SU-DHL-6 (cell line): ENCODE results near the gene NECAB2.

Experiments used
- H2AFZ ChIP-seq: fragments of 200-600 bp; sonication (generic); 2 replicates; pipeline ENCODE4 v1.6.1; 2014; ENCODE audit warnings: low read depth, mild to moderate bottlenecking, moderate library complexity, mixed read lengths, antibody characterized with exemption, low read length; ENCODE audit not compliant: severe bottlenecking
- H3F3A ChIP-seq: fragments of 200-600 bp; shearing (Covaris generic); 2 replicates; pipeline ENCODE4 v1.6.0; 2016; ENCODE audit warnings: antibody characterized with exemption, mild to moderate bottlenecking; ENCODE audit not compliant: insufficient read depth
- H3K27ac ChIP-seq: fragments of 200-600 bp; sonication (generic); 2 replicates; pipeline ENCODE4 v1.5.1; 2016; ENCODE audit warnings: low read depth, mild to moderate bottlenecking, low read length, moderate library complexity, mixed read lengths
- H3K27me3 ChIP-seq: fragments of 200-600 bp; sonication (generic), shearing (Covaris generic); 2 replicates; pipeline ENCODE4 v1.6.0; 2014; ENCODE audit warnings: mild to moderate bottlenecking, low read length
- H3K36me3 ChIP-seq: fragments of 200-600 bp; sonication (generic); 2 replicates; pipeline ENCODE4 v1.6.1; 2014; ENCODE audit warnings: mild to moderate bottlenecking, low read length, mixed read lengths
- H3K4me2 ChIP-seq: fragments of 300-600, 200-600 bp; shearing (Covaris generic), sonication (generic); 2 replicates; pipeline ENCODE4 v1.6.0; 2014; ENCODE audit warnings: low read length, low read depth, mild to moderate bottlenecking; ENCODE audit not compliant: poor library complexity, severe bottlenecking
- H3K4me3 ChIP-seq: fragments of 200-600 bp; sonication (generic); 2 replicates; pipeline ENCODE4 v1.5.1; 2014; ENCODE audit warnings: antibody characterized with exemption, low read length, mild to moderate bottlenecking, mixed read lengths; ENCODE audit not compliant: insufficient read depth, poor library complexity, severe bottlenecking
- H3K79me2 ChIP-seq: fragments of 200-600 bp; sonication (generic); 2 replicates; pipeline ENCODE4 v1.6.1; 2014; ENCODE audit warnings: mild to moderate bottlenecking, low read length, moderate library complexity; ENCODE audit not compliant: insufficient read depth
- H3K9ac ChIP-seq: fragments of 200-600 bp; sonication (generic); 2 replicates; pipeline ENCODE4 v1.7.0; 2014; ENCODE audit warnings: mild to moderate bottlenecking, low read length
- H3K9me2 ChIP-seq: fragments of 200-600 bp; sonication (generic); replicated peaks from 2 replicates; pipeline ENCODE4 v1.6.1; 2014; ENCODE audit warnings: low read length; ENCODE audit not compliant: insufficient read depth
- H3K9me3 ChIP-seq: fragments of 200-600 bp; sonication (generic); 2 replicates; pipeline ENCODE4 v1.6.1; 2014; ENCODE audit warnings: low read length, mixed read lengths; ENCODE audit not compliant: insufficient read depth
- H4K20me1 ChIP-seq: fragments of 200-600 bp; sonication (generic); 2 replicates; pipeline ENCODE4 v1.6.1; 2014; ENCODE audit warnings: low read depth, mild to moderate bottlenecking, antibody characterized with exemption, low read length, moderate library complexity, mixed read lengths
- EZH2phosphoT487 ChIP-seq: fragments of 200-600 bp; sonication (generic), shearing (Covaris generic); conservative IDR thresholded peaks from 2 replicates; pipeline ENCODE4 v1.6.1; 2018; ENCODE audit warnings: mild to moderate bottlenecking, antibody characterized with exemption, low read length, moderate library complexity, mixed read lengths
- TF ChIP-seq, protein P1 (sequence below): fragments of 200-600 bp; sonication (generic); IDR thresholded peaks from one replicate; pipeline ENCODE4 v1.5.1; 2017; ENCODE audit warnings: antibody characterized with exemption, mild to moderate bottlenecking, low read length, moderate library complexity; ENCODE audit not compliant: insufficient read depth, poor library complexity, severe bottlenecking

Gene NECAB2

DNA sequence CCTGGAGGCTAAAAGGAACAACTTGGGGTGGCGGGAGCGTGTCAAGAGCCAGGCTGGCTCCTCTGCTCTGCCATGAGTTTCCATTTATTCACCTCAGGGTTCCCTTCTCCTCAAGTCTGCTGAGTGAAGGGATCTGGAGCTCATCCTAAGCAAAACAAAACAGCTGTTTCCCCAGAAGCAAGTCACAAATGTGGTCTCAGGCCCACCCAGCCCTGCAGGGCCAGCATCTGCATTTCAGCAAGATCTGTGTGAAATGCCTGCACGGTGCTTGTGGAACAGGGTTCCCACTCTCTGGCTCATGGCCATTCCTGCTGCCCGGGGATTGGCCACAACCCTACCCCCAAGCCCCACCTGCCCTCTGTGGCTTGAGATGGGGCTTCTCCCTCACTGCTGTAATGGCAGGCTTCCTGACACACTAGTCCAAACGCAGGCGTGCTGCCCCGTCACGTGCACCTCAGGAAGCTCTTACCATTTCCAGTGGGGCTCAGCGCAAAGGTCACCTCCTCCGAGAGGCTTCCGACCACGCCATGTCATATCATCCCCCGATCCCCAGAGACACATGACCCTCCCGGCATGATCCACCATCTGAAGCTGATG is 72.3 kb downstream of the NECAB2 start:
- TF ChIP-seq, protein P1, sequence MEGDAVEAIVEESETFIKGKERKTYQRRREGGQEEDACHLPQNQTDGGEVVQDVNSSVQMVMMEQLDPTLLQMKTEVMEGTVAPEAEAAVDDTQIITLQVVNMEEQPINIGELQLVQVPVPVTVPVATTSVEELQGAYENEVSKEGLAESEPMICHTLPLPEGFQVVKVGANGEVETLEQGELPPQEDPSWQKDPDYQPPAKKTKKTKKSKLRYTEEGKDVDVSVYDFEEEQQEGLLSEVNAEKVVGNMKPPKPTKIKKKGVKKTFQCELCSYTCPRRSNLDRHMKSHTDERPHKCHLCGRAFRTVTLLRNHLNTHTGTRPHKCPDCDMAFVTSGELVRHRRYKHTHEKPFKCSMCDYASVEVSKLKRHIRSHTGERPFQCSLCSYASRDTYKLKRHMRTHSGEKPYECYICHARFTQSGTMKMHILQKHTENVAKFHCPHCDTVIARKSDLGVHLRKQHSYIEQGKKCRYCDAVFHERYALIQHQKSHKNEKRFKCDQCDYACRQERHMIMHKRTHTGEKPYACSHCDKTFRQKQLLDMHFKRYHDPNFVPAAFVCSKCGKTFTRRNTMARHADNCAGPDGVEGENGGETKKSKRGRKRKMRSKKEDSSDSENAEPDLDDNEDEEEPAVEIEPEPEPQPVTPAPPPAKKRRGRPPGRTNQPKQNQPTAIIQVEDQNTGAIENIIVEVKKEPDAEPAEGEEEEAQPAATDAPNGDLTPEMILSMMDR = no peak
- no peak for TF ChIP-seq EZH2phosphoT487
- no peaks in the 10 kb centered on the region for H3K36me3 ChIP-seq
- H3K27me3 ChIP-seq = no peaks in the 10 kb centered on the region

DNA sequence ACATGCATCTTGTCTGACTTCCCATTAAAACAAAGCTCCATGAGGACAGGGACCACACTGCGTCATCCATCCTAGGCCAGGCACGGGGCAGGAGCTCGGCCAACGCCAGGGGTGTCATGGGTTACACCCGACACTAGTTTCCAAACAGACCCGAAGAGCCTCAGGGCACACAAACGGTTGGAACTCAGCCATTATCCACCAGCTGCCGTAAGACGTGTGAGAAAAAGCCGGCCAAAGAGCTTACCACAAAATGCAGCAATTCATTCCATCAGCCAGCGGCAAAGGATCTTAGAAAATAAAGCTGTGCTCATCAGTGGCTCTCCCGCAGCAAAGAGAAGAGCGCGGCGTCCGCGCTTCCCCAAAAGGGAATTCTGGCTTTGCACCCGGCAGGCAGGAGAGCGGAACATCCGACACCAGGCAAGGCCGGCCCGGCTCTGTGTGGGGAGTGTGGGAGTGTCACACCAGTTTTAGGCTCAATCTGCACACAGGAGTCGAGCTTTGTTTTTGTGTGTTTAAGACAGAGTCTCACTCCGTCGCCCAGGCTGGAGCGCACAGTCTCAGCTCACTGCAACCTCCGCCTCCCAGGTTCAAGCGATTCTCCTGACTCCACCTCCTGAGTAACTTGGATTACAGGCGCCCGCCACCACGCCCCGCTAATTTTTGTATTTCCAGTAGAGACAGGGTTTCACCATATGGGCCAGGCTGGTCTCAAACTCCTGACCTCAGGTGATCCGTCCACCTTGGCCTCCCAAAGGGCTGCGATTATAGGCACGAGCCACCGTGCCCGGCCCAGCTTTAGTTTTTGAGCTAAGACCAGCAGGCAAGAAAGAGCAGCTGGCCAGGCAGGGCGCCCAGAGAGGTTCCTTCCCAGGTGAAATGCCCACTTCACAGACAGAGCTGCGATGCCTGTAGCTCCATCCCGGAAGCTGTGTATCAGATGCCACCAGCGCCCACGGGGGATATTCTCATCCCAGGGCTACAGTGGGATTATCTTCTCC is 73.1 kb downstream of the NECAB2 start:
- Histone ChIP-seq H3K36me3 (no peaks in the 10 kb centered on the region), H3K79me2 (no peaks in the 10 kb centered on the region), H3K4me2 (no peak overlapping the region), H3K9ac (no peak overlapping the region), H3K27me3 (no peaks in the 10 kb centered on the region), H3K4me3 (no peak overlapping the region), H3K27ac (no peak overlapping the region), H3K9me3 (no peaks in the 10 kb centered on the region), H3K9me2 (no peaks in the 10 kb centered on the region), H3F3A (no peaks in the 10 kb centered on the region), H4K20me1 (no peaks in the 10 kb centered on the region), H2AFZ (no peak overlapping the region)
- TF ChIP-seq EZH2phosphoT487 = no peak
- TF ChIP-seq, protein P1 = no peak

More for the DNA sequence above, 72.3 kb downstream of the NECAB2 start:
- Histone ChIP-seq H3K4me2 (no peak overlapping the region), H4K20me1 (no peaks in the 10 kb centered on the region), H3K9me3 (no peaks in the 10 kb centered on the region), H3K27ac (no peak overlapping the region), H3F3A (no peaks in the 10 kb centered on the region), H2AFZ (no peak overlapping the region), H3K4me3 (no peak overlapping the region), H3K9me2 (no peaks in the 10 kb centered on the region), H3K79me2 (no peaks in the 10 kb centered on the region), H3K9ac (no peak overlapping the region)

DNA sequence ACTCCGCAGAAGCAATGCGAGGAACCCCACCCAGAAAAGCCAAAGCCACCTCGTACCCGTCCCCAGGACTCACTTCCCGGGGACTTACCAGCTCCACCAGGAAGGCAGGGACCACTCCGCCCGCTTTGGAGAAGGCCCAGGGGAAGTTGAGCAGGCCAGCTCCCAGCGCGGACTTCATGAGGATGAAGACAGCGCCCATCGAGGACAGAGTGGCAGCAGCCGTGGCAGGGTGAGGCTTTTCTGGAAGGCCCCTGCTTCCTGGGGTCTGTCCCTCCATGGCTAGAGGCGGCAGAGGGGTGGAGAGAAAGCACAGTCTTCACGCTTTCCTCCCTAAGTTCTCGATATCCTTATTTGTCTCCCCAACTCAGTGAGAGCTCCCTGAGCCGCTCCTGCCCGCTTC is 73.8 kb downstream of the NECAB2 start:
- Histone ChIP-seq H3K79me2 (no peaks in the 10 kb centered on the region), H3K27me3 (no peaks in the 10 kb centered on the region), H3K9me3 (no peaks in the 10 kb centered on the region), H3K36me3 (no peaks in the 10 kb centered on the region), H4K20me1 (no peaks in the 10 kb centered on the region), H3F3A (no peaks in the 10 kb centered on the region), H2AFZ (no peak overlapping the region), H3K27ac (no peak overlapping the region), H3K4me3 (no peak overlapping the region), H3K9me2 (no peaks in the 10 kb centered on the region), H3K9ac (no peak overlapping the region), H3K4me2 (no peak overlapping the region)
- no peak for TF ChIP-seq EZH2phosphoT487
- TF ChIP-seq, protein P1 = no peak
